IMR-90 (cell line): ENCODE results near the gene ZNF341. TPM values are rescaled to one million over a fixed set of nuclear protein-coding genes. Genes with fewer than 3 reads are reported as not detected.

Source experiments
- ATAC-seq: fragments of 200-7000 bp; cut with Tn5 transposase; 2 replicates; pipeline ENCODE4 v1.9.1; 2020; ENCODE audit warnings: low read depth, mild to moderate bottlenecking, moderate library complexity
- BruUV-seq: library from RNA; stranded (reverse); fragments of 400-500 nt; replicated peaks from 2 replicates; lab custom pipeline; 2021; lab: Mats Ljungman, UMichigan
- CTCF ChIA-PET: fragments of 300-600 bp; formaldehyde crosslinking; extraction: SDS; loops from one replicate; lab custom pipeline; 2021; ENCODE audit warnings: antibody characterized with exemption; lab: Yijun Ruan, JAX
- POLR2A ChIA-PET: fragments of 300-600 bp; sonication (Branson Sonifier 250); formaldehyde crosslinking; loops from one replicate; lab custom pipeline; 2022; ENCODE audit warnings: antibody characterized with exemption; ENCODE audit not compliant: unreplicated experiment; lab: Charles Lee
- DNase-seq: peaks from one replicate; pipeline ENCODE4 v3.0.0; 2013
- H2AFZ ChIP-seq: replicated peaks from 2 replicates; pipeline ENCODE3; 2013; ENCODE audit warnings: low read length, mild to moderate bottlenecking; ENCODE audit not compliant: poor library complexity
- H2AK5ac ChIP-seq: 2 replicates; pipeline ENCODE4 v1.6.1; 2013; ENCODE audit warnings: low read depth, low read length, inconsistent platforms
- H2AK9ac ChIP-seq: replicated peaks from 2 replicates; pipeline ENCODE3; 2013; ENCODE audit warnings: mild to moderate bottlenecking, low read depth, low read length, moderate library complexity; ENCODE audit not compliant: poor library complexity
- H2BK120ac ChIP-seq: 2 replicates; pipeline ENCODE4 v1.6.1; 2013; ENCODE audit warnings: low read depth, low read length, inconsistent platforms
- H2BK15ac ChIP-seq: 3 replicates; pipeline ENCODE4 v1.6.1; 2013; ENCODE audit warnings: low read depth, low read length, inconsistent platforms
- H2BK20ac ChIP-seq: 2 replicates; pipeline ENCODE4 v1.6.1; 2013; ENCODE audit warnings: low read depth, mild to moderate bottlenecking, inconsistent platforms, low read length, moderate library complexity
- H2BK5ac ChIP-seq: 2 replicates; pipeline ENCODE4 v1.6.1; 2013; ENCODE audit warnings: mild to moderate bottlenecking, low read depth, low read length, inconsistent platforms; ENCODE audit not compliant: poor library complexity, severe bottlenecking
- H3K14ac ChIP-seq: replicated peaks from 2 replicates; pipeline ENCODE4 v1.6.1; 2013; ENCODE audit warnings: low read depth, low read length, inconsistent platforms
- H3K18ac ChIP-seq: 2 replicates; pipeline ENCODE4 v1.6.1; 2013; ENCODE audit warnings: low read depth, low read length, control low read depth
- H3K23ac ChIP-seq: 2 replicates; pipeline ENCODE4 v1.6.1; 2013; ENCODE audit warnings: low read depth, low read length, inconsistent platforms
- H3K27ac ChIP-seq: 2 replicates; pipeline ENCODE4 v1.5.1; 2013; ENCODE audit warnings: mild to moderate bottlenecking, control low read depth, low read length; ENCODE audit not compliant: insufficient read depth
- H3K27me3 ChIP-seq: 2 replicates; pipeline ENCODE4 v1.6.1; 2013; ENCODE audit warnings: low read length; ENCODE audit not compliant: control insufficient read depth, insufficient read depth
- H3K36me3 ChIP-seq: 2 replicates; pipeline ENCODE4 v1.6.1; 2013; ENCODE audit warnings: low read length, mixed read lengths; ENCODE audit not compliant: control insufficient read depth, insufficient read depth
- H3K4ac ChIP-seq: 2 replicates; pipeline ENCODE4 v1.6.1; 2013; ENCODE audit warnings: low read depth, low read length, inconsistent platforms
- H3K4me1 ChIP-seq: 2 replicates; pipeline ENCODE4 v1.6.1; 2013; ENCODE audit warnings: low read length, mixed read lengths; ENCODE audit not compliant: control insufficient read depth, insufficient read depth
- H3K4me2 ChIP-seq: 2 replicates; pipeline ENCODE4 v1.6.1; 2013; ENCODE audit warnings: low read depth, mild to moderate bottlenecking, control low read depth, low read length, moderate library complexity
- H3K4me3 ChIP-seq: 2 replicates; pipeline ENCODE4 v1.5.1; 2013; ENCODE audit warnings: low read depth, mild to moderate bottlenecking, control low read depth, low read length, moderate library complexity; ENCODE audit not compliant: insufficient read depth
- H3K56ac ChIP-seq: 2 replicates; pipeline ENCODE4 v1.6.1; 2013; ENCODE audit warnings: low read length, inconsistent platforms; ENCODE audit not compliant: insufficient read depth; ENCODE audit errors: extremely low read depth
- H3K79me1 ChIP-seq, 2 experiments: 2 replicates each; pipeline ENCODE4 v1.6.1; 2013; ENCODE audit warnings: low read length in 2 of 2, inconsistent platforms in 1 of 2, low read depth in 1 of 2
- H3K9ac ChIP-seq: 2 replicates; pipeline ENCODE4 v1.6.1; 2013; ENCODE audit warnings: low read depth, low read length, control low read depth
- H3K9me1 ChIP-seq: 2 replicates; pipeline ENCODE4 v1.6.1; 2013; ENCODE audit warnings: low read length, inconsistent platforms; ENCODE audit not compliant: insufficient read depth
- H3K9me3 ChIP-seq: 2 replicates; pipeline ENCODE4 v1.6.1; 2013; ENCODE audit warnings: low read length; ENCODE audit not compliant: control insufficient read depth, insufficient read depth
- H4K20me1 ChIP-seq: 2 replicates; pipeline ENCODE4 v1.6.1; 2013; ENCODE audit warnings: low read length, inconsistent platforms; ENCODE audit not compliant: insufficient read depth
- H4K5ac ChIP-seq: 2 replicates; pipeline ENCODE4 v1.6.1; 2013; ENCODE audit warnings: mild to moderate bottlenecking, low read depth, low read length, control low read depth
- H4K8ac ChIP-seq, 2 experiments: 2 replicates each; pipeline ENCODE4 v1.6.1; 2013; ENCODE audit warnings: low read depth in 2 of 2, low read length in 2 of 2, control low read depth in 1 of 2, inconsistent platforms in 1 of 2
- H4K91ac ChIP-seq: 2 replicates; pipeline ENCODE4 v1.6.1; 2013; ENCODE audit warnings: low read depth, low read length, inconsistent platforms; ENCODE audit not compliant: insufficient read depth
- CEBPB ChIP-seq: IDR thresholded peaks from 2 replicates; pipeline ENCODE4 v1.6.1; 2012; ENCODE audit warnings: low read depth, low read length, improper control_type of control experiment
- ELK1 ChIP-seq: fragments of 150-350 bp; IDR thresholded peaks from 2 replicates; pipeline ENCODE4 v1.6.1; 2016; ENCODE audit warnings: low read depth, mild to moderate bottlenecking, low read length, moderate library complexity, borderline replicate concordance
- NFE2L2 ChIP-seq: fragments of 150-350 bp; IDR thresholded peaks from 2 replicates; pipeline ENCODE4 v1.6.1; 2016; ENCODE audit warnings: low read depth, mild to moderate bottlenecking, low read length
- POLR2A ChIP-seq: IDR thresholded peaks from 2 replicates; pipeline ENCODE4 v1.6.1; 2012; ENCODE audit warnings: mild to moderate bottlenecking, low read depth, low read length
- RAD21 ChIP-seq: IDR thresholded peaks from 2 replicates; pipeline ENCODE4 v1.6.1; 2012; ENCODE audit warnings: low read length, improper control_type of control experiment
- RFX5 ChIP-seq: IDR thresholded peaks from 2 replicates; pipeline ENCODE4 v1.8.0; 2012; ENCODE audit warnings: low read depth, mild to moderate bottlenecking, low read length, moderate library complexity
- SMC3 ChIP-seq: fragments of 150-350 bp; IDR thresholded peaks from 2 replicates; pipeline ENCODE4 v1.6.1; 2016; ENCODE audit warnings: low read depth, mild to moderate bottlenecking, antibody characterized with exemption, low read length, moderate library complexity
- WGBS, 2 experiments: methylation state at CpG; one replicate each; pipeline versions ENCODE4 v1.1.5 to v1.1.7; 2013; ENCODE audit warnings: missing lambda C conversion rate in 2 of 2; ENCODE audit not compliant: insufficient read length in 1 of 2; ENCODE audit errors: extremely low coverage in 2 of 2; 5-methylcytosine and 5-hydroxymethylcytosine counted together
- dilution Hi-C: fragments of 300-500 bp; cut with HindIII; formaldehyde crosslinking; loops from one replicate; pipeline ENCODE4 v1.14.3; 2018; ENCODE audit warnings: low sequenced_read_pairs; ENCODE audit not compliant: unreplicated experiment
- in situ Hi-C: fragments of 300-500 bp; cut with MboI; formaldehyde crosslinking; loops from 3 replicates; pipeline ENCODE4 v1.14.3; 2019; ENCODE audit warnings: low sequenced_read_pairs, inconsistent platforms, mixed read lengths
- intact Hi-C: fragments of 100-400 bp; cut with micrococcal nuclease; formaldehyde crosslinking; loops from 2 replicates; pipeline ENCODE4 v1.10.0; 2022
- polyA plus RNA-seq, 3 experiments: library from polyadenylated mRNA; depleted of rRNA; stranded (reverse); fragments of >200 nt; gene quantifications; 2 replicates each; pipeline ENCODE4 v1.2.3, GENCODE V29; 2012; ENCODE audit warnings: low replicate concordance in 1 of 3
- total RNA-seq: library from RNA; depleted of rRNA; stranded (reverse); fragments of >200 nt; gene quantifications from 2 replicates; pipeline ENCODE4 v1.2.3, GENCODE V29; 2012

Gene ZNF341
- total and polyA plus RNA-seq, 2 of the 4 experiments (the other 2 are of a cell fraction): 1.1 to 3.4 TPM

GRCh38 chr20:33767777-33768138, 36.0 kb downstream of the ZNF341 start:
- H2AK5ac ChIP-seq: no peak overlapping the region
- no peak overlapping the region for H2BK15ac ChIP-seq
- no peak overlapping the region for H3K4me2 ChIP-seq
- H3K4me1 ChIP-seq: no peaks in the 10 kb centered on the region
- intact Hi-C loops (no loop called here), dilution Hi-C loops (no loop called here), in situ Hi-C loops (no loop called here)
- no peak overlapping the region for H3K9ac ChIP-seq
- H4K20me1 ChIP-seq: no peaks in the 10 kb centered on the region
- BruUV-seq: no TSS peak
- no peaks in the 10 kb centered on the region for H3K9me3 ChIP-seq
- WGBS, 2 experiments: no CpG with 5 or more reads among the region's 2 CpGs
- DNase-seq (no peak), ATAC-seq (no peak)
- H2BK120ac ChIP-seq: no peak overlapping the region
- H3K9me1 ChIP-seq: peaks cover 6% of the 10 kb centered on the region; the same call in 1 of the 2 replicates
- POLR2A ChIA-PET: no interaction called here
- H3K36me3 ChIP-seq: peaks cover 7% of the 10 kb centered on the region; the same call in 1 of the 2 replicates
- no peak overlapping the region for H3K18ac ChIP-seq
- no peak overlapping the region for H2AFZ ChIP-seq
- CTCF ChIA-PET: no interaction called here
- no peak overlapping the region for H2AK9ac ChIP-seq
- TF ChIP-seq RFX5 (no peak), SMC3 (no peak), ELK1 (no peak), CEBPB (no peak), POLR2A (no peak), NFE2L2 (no peak), RAD21 (no peak)
- H3K23ac ChIP-seq: no peak overlapping the region
- H3K79me1 ChIP-seq: no peaks in the 10 kb centered on the region
- no peak overlapping the region for H2BK5ac ChIP-seq
- H3K56ac ChIP-seq: no peak overlapping the region
- H3K4ac ChIP-seq: no peak overlapping the region
- no peak overlapping the region for H4K8ac ChIP-seq
- no peak overlapping the region for H4K5ac ChIP-seq
- H4K91ac ChIP-seq: no peak overlapping the region
- no peaks in the 10 kb centered on the region for H3K27me3 ChIP-seq
- no peak overlapping the region for H2BK20ac ChIP-seq
- H3K4me3 ChIP-seq: no peak overlapping the region
- H3K14ac ChIP-seq: no peak overlapping the region
- H3K27ac ChIP-seq: no peak overlapping the region
